Upper lobe of left lung (tissue), 4 donors: Measurements from ENCODE around the gene KIAA1755.

ENCODE experiments used
- EP300 ChIP-seq, 4 donors: sonication (generic); formaldehyde crosslinking; IDR thresholded peaks; one replicate each; pipeline ENCODE4 v1.5.1; 2017; ENCODE audit warnings: antibody characterized with exemption in 4 of 4, control low read depth in 2 of 4
- POLR2A ChIP-seq, 4 donors: fragments of 450-650 bp; IDR thresholded peaks; one replicate each; pipeline ENCODE4 v1.5.1; 2016 to 2017; ENCODE audit warnings: antibody characterized with exemption in 4 of 4, mild to moderate bottlenecking in 2 of 4

GRCh38 chr20:38270869-38271605, 10.5 kb upstream of the KIAA1755 start:
- no peak for TF ChIP-seq POLR2A (IDR thresholded peaks at IDR 0.05)
- TF ChIP-seq EP300 (IDR thresholded peaks at IDR 0.05): no peak
